DMS 273 (cell line): ENCODE measurements around the gene SGCD.
"Not testable (repeated sequence)": the region's sequence is repeated elsewhere in the genome, so short reads cannot be mapped to it uniquely, and the experiment has no call there.

Experiments used
- DNase-seq: peaks from one replicate; lab custom pipeline; 2025; ENCODE audit not compliant: unreplicated experiment; lab: John Stamatoyannopoulos, UW

The SGCD gene

DNA sequence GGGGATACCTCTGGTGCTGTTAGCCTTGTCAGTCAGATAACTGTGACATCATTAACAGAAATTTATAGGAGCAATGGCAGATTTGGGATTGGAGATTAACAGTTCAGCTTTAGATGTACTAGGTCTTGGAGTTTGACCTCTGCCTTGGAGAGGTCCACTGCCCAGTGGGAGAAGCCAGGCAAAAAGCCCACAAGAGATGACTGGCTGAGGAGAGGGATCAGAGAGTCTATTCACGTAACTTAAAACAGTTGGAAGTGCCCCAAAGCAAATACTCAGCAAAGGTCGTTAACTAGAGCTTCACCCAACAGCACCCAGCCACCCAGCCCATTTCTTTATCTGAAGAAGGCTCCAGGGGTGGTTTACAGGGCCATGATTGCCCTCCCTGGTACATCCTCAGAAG is 290.5 kb downstream of the SGCD start:
- DNase-seq, result no peak

DNA sequence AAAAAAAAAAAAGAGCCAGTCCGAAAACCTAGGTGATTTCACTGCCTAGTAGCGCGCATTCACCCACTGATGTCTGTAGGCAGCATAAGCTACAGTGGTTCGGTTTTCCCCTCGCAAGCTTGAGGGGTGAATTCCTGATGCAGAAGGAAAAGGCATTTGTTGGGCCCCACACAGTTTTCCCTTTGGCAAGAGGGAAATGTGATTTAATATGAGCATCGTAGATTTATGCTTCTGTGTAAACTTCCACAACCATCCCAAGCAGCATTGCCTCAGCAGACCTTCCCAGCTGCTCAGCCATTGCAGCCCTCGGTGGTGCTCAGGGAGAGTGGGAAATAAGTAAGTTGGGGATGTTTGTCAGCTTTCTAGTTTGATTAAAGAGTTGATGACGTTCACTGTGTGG is 291.6 kb downstream of the SGCD start:
- no peak for DNase-seq

- DNase-seq, result no peak
Measured at GRCh38 chr5:156621719-156622118, 294.8 kb downstream of the SGCD start.

GRCh38 chr5:156623381-156624040 is 296.5 kb downstream of the SGCD start:
- no peak for DNase-seq

DNA sequence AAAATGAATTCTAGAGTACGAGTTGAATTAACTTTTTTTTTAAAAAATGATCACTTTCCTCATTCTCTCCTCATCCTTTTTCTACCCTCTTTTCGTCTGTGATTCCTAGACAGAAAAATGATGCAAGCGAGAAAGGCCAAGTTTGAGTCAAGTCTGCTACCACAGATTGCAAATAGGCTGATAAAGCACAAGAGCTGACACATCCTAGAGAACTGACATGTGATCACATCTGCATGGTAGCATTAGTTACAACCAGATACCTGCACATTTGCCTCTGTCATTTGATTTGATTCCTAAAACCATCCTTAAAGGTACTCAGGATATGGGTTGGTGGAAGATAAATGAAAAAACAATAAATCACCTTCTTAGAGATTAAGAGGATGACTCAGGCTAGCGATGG is 297.7 kb downstream of the SGCD start:
- no peak for DNase-seq

GRCh38 chr5:156628421-156628820 is 301.5 kb downstream of the SGCD start:
- DNase-seq, result no peak

- no peak for DNase-seq
Measured at GRCh38 chr5:156631005-156631404, 304.0 kb downstream of the SGCD start.

DNA sequence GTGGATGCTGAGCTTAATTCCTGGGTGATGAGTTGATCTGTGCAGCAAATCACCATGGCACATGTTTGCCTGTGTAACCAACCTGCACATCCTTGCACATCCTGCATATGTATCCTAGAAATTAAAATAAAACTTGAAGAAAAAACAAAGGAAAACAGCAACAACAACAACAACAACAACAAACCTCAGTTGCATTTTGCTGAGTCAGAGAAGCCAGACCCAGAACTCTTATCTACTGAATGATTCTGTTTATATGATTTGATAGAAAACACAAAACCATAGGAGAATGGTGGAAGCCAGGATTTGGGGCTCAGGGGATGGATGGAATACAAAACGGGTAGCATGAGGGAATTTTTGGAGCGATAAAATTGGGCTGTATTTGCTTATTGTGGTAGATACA is 307.3 kb downstream of the SGCD start:
- DNase-seq, result no peak

DNA sequence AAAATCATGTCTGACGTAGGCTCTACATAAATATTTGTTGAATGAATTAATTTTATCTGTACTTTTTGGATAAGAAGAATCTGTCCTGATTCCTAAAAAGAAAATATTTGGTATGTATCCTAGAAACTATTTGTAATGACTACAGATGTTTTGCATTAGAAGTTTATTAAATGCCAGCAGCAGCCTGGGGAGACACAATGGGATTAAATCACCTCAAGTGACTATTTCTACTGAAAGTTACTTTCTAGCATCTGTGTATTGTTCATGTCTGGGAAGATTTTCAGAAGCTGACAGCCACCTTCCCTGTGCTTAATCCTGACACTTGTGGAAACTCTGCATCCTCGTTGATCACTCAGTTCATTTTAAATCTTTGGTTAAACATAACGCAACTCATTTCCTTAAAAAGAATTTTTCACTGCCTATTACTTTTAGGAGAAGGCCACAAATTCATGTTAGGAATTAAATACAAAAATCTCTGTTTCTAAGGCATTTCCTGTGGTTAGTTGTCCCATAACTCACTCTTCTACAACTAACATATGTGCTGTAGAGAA is 313.8 kb downstream of the SGCD start:
- DNase-seq, result no peak

DNA sequence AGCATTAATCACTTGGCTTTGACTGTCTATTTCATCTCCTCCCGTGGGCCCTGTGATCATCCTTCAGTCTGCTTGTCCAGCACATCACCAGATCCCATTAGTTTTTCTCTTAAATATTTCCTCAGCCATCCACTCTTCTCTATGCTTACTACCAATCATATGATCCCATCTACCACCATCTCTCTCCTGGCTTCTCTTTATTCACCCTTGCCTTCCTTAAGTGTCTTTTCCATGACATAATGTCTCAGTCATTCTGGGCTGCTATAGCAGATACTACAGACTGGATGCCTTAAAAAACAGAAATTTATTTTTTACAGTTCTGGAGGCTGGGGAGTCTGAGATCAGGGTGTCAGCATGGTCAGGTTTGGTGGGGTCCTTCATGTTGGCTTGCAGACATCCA is 314.7 kb downstream of the SGCD start:
- DNase-seq, result no peak

- DNase-seq, result no peak
Measured at GRCh38 chr5:156647034-156647451, 320.1 kb downstream of the SGCD start.

- no peak for DNase-seq
Measured at GRCh38 chr5:156654444-156654843, 327.5 kb downstream of the SGCD start.

DNA sequence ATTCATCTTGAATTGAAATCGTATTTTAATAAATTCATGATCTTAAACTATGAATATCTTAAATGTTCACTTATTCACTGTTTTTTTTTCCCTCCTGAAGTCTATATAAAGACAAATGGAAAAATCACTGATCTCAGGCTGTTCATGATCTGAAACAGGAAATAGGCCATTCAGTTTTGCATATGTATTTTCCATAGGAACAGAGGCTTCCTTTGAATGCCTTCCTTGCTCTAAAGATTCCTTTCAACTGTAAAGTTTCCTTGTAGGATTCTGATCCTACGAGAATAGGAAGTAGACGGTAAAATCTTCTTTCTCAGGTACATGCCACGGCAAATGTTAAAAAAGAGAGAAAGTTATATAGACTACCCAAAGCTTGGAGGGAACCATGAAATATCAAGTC is 328.8 kb downstream of the SGCD start:
- no peak for DNase-seq

- DNase-seq, result not testable (repeated sequence)
Measured at GRCh38 chr5:156664832-156665231, 337.9 kb downstream of the SGCD start.

DNA sequence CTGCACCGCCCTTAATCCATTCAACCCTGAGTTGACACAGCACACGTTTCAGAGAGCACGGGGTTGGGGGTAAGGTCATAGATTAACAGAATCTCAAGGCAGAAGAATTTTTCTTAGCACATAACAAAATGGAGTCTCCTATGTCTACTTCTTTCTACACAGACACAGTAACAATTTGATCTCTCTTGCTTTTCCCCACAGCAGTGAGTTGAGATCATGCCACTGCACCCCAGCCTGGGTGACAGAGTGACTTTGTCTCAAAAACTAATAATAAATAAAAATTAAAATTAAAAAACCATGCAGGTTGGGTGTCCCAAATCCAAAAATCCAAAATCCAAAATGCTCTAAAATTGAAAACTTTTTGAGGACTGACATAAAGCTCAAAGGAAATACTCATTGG is 339.7 kb downstream of the SGCD start:
- not testable (repeated sequence) for DNase-seq

GRCh38 chr5:156667616-156668015 is 340.7 kb downstream of the SGCD start:
- no peak for DNase-seq

DNA sequence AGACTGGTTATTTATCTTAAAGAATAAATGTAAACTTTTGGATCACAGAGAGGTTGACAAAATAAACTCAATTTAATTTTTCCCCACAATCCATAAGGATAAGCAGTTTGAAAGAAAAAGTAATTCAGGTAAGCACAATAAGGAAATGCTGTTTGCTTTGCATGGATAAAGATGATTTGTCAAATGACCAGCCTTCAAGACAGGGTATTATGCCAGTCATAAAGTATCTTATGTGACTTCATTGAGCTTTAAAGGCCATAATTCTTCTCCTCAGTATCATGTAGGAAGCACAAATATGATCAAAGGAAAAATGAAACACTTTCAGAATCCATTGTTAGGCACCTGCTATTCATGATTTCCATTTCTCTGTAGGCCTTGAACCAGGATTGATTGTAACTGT is 342.5 kb downstream of the SGCD start:
- no peak for DNase-seq

DNA sequence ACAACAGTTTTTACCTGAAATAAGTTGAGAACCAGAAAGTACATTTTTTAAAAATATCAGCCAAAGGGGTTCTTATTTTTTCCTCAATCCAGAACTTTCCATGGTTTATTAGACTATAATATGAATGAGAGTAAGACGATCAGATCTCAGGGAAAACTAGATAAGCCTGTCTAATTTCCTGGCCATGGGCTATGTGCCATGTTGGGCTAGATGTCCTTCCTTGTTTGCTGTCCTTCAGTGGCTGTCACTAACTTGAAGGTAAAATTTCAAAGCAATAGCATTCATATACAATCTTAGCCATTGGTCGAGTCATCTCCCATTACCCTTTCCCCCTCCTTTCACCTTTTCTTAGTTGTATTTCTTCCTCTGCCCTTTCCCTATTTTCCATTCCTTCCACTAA is 343.7 kb downstream of the SGCD start:
- DNase-seq, result no peak

DNA sequence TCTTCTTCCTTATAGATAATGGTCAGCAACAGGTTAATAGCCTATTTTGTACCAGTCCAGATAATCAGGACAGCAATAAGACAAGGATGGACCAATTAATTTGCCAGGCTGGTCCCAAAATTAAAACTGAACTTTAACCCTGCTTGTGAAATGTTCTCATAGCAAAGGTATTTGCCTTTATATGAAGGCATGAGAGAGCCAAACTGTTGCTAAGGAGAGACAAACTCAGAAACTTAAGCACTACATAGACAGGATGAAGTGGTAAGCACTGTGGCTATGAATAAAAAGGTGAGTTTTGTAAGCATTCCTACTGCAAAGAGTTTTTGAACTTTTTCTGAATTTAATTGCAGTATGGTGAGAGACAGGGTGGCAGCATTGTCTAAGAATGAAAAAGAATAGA is 348.4 kb downstream of the SGCD start:
- no peak for DNase-seq

DNA sequence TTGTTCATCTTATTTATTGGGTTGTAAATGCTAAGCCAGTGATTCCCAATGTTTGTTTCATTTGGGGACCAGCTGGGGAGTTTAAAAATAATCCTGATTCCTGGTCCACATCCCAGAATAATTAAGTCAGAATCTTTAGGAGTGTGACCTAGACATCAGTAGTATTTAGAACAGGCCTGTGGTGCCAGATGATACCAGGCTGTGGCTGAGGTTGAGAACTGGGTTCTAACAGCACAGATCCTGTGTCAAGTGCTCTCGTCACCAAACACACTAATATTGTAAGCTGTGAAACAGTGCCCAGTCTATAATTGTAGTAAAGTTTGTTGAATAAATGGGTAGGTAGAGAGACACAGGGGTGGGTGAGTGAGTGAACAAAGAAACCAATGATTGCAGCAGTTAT is 351.0 kb downstream of the SGCD start:
- DNase-seq, result no peak

- no peak for DNase-seq
Measured at GRCh38 chr5:156678484-156678883, 351.5 kb downstream of the SGCD start.

GRCh38 chr5:156680831-156681230 is 353.9 kb downstream of the SGCD start:
- no peak for DNase-seq

DNA sequence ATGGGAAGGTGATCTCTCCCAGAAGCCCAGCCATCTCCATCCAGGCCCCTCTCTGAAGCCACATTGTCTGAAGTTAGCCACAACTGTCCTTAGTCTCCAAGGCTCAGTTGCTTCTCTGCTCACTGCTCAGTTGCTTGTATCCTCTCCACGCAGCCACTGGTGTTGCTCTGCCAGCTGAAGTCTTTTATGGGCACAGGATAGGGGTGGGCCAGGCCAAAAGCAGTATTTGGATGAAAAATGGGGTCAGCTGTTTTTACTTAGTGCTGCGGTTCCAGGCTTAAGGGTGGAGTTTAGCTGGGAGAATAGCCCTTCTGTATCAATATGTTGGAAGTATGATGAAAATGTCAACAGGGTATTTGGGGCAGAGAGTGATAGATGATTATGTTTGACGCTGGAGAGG is 354.3 kb downstream of the SGCD start:
- no peak for DNase-seq
